GM19468 (cell line): Measurements from ENCODE around the gene IFI6.
"Not testable (repeated sequence)": the region's sequence is repeated elsewhere in the genome, so short reads cannot be mapped to it uniquely, and the experiment has no call there.

Experiments used
- ATAC-seq: cut with Tn5 transposase; IDR thresholded peaks from one replicate; pipeline ENCODE4 v1.9.1; 2021; ENCODE audit warnings: mild to moderate bottlenecking, moderate library complexity, moderate number of reproducible peaks; ENCODE audit not compliant: unreplicated experiment; ENCODE audit errors: extremely low read depth

The IFI6 gene

DNA sequence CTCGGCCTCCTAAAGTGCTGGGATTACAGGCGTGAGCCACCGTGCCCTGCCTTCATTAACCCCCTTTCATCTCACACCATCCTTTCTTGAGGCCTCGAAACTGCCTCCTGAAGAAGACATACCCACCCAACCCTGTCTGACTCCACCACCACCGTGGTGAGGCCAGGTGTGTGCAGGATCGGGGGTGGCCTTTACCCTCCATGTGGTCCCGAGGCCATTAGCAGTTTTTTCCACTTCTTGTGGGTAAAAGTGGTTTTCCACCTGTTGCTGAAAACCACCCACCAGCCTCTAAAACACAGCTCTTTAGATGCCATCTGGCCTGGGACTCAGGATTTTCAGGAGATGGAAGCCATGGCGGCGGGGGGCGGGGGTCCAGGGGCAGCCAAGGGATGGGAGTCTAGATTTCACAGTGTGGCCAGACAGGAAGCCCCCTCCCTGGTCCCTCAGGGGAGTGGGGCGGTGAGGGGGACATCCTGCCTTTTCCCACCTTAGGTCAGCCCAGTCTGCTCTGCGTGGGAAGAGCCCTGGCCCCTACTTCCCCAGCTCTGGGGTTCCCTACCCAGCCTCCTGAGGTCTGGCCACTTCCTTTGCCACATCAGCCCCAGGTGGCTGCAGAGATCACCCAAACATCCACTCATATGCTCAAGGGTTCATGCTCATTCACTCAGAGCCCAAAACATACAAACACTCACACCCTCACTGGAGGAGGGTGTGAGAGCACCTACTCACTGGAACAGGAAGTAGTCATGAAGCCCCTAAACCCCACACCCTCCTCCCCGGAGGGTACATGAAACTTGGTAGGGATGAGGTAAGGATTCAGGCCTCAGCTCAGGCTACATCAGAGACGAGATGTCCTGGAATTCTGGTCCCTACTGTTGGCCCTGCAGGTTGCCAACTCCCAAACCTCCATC is 39.4 kb downstream of the IFI6 start:
- ATAC-seq = peak; percentile 23

DNA sequence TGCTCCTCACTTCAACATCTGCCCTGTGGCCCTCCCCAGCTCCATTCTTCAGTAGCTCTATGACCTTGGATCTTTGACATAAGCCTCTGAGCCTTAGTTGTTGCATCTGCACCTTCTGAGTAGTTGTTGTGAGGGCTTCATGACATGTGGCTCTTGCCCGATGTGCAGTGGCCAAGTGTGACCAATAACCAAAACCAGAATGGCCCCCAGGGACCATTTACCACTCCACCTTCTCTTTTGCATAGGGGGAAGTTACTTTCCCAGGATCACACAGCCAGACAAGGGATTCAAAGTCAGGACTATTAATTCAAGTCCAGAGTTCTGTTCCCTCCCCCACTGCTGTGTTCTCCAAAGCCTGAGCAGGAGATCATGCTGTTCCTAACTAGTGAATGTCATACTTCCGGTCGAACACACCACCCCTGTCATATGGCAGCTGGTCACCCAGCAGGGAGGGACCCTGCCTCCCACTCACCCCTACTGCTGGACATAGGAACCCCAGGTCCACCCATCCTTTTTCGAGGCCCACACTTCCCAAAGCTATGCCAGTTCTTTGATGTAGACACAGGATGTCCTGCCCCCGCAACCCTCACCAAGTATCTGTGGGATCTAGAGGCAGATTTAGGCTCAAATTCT is 41.0 kb downstream of the IFI6 start:
- no peak for ATAC-seq

DNA sequence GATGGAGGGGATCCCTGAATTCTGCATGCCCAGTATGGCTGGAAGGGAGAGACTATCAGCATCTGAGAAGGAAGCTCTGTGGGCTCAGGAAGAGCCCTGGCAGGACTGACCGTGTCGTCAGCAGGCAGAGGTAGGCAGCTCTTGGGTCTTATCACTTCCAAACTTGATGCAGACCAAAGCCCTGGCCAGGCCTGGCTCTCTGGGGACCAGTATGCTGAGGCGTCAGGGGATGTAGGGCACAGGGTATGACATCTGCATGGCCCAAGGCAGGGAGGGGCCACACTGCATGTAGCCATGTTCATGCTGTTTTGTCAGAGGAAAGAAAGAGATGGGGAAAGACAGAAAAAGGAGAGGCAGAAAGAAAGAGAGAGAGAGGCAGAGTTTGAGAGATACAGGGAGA is 43.3 kb downstream of the IFI6 start:
- no peak for ATAC-seq

DNA sequence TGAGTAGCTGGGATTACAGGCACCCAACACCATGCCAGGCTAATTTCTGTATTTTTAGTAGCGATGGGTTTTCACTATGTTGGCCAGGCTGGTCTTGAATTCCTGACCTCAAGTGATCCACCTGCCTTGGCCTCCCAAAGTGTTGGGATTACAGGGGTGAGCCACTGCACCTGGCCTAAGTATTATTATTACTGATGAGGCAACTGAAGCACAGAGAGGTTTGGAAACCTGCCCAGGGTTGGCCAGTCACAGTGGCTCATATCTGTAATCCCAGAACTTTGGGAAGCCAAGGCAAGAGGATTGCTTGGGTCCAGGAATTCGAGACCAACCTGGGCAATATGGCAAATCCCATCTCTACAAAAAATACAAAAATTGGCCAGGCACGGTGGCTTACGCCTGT is 44.3 kb downstream of the IFI6 start:
- not testable (repeated sequence) for ATAC-seq

DNA sequence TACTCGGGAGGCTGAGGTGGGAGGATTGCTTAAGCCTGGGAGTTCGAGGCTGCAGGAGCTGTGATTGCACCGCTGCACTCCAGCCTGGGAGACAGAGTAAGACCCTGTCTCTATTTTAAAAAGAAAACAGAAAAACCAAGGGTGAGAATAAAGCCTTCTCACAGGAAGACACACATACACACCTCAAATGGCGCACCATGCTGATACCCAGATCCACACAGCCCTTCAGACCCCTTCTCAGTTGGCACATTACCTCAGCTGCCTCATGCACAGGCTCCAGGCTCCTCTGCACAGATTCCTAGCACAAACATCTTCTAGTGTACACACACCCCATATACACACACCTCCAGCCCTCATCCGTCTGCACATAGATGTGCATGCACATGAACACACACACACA is 44.9 kb downstream of the IFI6 start:
- ATAC-seq = no peak

DNA sequence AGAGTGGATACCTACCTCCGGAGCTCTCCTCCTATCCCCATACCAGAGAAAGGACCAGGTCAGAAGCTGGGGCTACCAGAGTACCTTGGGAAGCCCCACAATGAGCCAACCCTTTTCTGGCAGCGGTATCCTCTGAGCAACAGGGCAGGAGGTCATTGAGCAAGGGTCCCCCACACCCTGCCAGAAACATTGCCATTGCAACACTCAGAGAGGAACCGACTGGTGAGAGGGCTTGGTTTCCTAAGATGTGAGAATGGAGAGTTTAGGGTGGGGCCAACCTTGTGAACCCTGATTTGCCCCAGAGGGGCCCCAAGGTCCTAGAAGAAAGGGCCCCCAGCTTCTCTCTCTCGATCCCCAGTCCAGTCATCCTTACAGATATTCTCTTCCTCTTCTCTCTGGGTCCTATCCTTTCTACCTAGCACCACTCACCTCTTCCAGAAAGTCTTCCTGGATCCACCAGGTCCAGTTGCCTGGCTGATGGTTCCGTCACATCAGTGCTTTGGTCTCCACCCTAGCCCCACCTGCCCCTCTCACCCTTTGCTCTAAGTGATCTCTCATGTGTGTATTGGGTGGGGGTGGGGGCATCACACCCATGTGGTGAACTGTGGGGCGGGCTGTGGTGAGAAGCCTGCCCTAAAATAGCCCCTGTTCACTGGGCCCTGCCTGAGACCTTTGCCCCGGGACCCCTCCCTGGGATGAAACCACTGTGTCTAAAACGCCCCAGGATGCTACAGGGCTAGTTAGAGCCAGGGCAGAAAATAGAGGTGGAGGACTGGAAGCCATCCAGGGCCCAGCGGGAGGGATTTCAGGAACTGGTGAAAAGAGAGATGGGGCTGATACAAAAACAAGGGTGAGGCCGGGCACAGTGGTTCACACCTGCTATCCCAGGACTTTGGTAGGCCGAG is 45.7 kb downstream of the IFI6 start:
- ATAC-seq = no peak

DNA sequence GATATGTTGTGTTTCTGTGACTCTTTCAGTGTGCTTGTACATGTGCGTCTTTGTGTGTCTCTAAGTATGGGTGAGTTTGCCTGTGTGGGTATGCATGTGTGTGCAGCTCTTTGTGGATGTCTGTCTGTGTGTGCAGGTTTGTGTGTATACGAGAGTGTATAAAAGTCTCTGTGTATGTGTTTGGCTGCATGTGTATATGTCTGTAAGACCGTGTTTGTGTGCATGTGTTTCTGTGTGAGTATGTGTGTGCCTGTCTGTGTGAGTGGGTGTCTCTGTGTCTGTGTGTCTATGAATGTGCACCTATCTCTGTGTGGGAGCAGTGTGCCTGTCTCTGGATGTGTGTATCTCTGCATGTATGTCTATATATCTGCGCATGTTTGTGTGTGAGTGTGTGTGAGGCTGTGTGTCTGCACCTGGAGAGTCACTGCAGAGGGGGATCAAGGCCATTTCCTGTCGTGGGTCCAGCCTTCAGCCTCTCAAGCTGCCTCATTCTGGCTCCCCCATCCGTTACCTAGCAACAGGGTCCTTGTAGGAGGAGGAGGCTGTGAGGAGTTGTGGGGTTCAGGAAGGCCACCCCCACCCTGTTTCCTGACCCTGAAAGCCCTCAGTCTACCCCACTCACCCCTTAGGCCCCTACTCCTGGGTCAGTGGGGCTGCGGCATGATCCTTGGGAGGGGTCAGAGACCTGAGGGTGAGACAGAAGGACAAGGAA is 47.4 kb downstream of the IFI6 start:
- ATAC-seq = no peak

DNA sequence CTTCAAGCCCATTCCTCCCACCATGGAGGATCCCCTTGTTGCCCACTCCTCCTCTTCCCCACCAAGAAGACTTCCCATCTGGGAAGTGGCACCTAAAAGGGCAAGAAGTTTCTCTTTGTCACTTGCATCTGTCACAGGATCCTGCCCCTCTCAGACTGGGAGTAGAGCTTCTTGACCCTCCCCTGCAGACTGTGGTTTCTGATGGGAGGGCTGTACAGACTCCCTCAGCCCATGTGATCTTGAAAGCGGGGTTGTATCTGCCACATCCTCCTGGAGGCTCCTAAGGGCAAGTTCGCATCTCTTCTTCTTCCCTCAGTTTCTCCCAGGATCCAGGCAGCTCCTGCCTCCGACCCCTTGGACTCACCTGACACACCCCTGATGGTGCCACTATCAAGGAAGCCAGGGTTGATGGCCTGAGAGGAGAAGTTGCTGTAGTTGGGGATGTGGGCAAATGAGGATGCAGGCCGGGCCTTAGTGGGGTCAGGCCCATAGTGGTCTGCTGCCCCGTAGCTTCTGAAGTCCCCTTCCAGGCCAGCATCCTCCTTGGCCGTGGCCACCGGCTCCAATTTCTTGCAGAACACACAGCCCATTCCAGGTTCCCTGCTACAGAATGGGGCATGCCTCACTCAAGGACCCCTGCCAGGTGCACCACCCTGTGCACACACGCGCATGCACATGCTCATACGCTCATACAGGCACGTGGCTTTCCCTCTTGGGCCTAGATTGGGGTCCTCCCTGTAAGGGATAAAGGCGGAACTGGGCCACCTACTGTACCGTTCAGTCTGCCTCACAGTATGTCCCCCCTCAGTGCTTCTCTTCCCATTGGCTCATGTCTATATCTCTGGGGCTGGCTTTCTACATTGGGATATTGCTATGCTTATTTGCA is 48.4 kb downstream of the IFI6 start:
- ATAC-seq = no peak

DNA sequence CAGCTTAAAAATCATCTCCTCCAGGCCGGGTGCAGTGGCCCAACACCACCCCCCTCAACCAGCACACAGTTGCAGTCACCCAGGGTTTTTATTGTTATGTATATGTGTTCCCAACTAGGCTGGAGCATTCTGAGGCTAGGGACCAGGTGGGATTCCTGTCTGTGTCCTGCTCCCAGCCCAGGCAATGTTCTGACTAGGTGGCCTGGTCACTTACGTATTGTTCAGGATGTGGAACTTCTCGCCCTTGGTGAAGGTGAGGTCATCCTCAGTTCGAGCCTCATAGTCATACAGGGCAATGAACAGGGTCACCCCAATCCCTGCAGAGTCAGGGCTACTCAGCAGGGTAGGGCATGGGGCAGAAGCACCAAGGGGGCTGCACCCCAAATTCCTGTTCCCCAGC is 49.2 kb downstream of the IFI6 start:
- no peak for ATAC-seq

DNA sequence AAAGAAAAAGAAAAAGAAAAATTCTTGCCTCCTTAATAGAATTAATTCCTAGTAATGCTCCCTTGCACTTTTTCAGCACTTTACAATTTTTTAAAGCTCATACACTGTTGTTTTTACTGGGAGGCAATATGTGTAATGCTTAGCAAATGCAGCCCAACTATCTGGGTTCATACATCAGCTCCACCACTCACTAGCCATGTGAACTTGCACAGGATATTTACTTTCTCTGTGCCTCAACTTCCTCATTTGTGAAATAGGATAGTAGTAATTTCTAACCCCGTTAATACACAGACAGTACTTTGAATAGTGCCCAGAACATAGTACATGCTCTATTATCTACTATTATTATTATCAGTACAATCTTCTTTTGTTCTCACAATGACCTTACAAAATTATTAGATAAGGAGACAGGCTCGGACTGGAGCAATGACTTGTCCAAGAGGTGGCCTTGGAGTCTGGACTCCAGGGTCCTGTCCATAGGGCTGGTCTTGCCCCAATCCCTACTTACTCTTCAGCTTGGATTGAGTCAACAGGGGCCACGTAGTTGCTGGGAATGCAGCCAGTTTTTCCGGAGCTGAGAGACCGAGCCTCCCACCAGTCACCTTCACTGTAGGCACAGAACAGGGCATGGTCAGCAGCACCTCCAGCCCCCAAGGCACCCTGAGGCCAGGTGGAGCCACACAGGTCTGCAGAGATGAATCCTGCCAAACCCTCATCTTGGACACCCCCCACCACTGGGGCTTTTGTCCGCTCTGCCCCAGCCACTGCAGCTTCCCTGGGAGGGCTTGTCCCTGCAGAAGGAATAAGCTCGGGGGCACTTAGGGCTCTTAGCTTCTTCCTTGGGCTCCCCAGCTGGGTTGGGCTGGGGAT is 50.7 kb downstream of the IFI6 start:
- ATAC-seq = no peak

DNA sequence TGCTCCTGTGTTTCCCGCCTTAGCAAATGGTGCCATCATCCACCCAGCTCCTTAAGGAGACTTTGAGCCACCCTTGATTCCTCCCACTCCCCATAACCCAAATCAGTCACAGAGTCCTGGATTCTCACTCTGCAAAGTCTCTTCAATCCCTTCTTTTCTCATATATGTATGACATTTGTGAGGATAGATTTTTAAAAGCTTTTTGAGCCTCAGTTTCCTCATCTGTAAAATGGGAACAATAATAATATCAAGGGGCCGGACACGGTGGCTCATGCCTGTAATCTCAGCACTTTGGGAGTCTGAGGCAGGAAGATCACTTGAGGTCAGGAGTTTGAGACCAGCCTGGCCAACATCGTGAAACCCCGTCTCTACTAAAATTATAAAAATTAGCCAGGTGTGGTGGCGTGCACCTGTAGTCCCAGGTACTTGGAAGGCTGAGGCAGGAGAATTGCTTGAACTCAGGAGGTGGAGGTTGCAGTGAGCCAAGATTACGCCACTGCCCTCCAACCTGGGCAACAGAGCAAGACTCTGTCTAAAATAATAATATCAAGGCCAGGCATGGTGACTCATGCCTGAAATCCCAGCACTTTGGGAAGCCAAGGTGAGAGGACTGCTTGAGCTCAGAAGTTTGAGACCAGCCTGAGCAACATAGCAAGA is 52.1 kb downstream of the IFI6 start:
- ATAC-seq = not testable (repeated sequence)

DNA sequence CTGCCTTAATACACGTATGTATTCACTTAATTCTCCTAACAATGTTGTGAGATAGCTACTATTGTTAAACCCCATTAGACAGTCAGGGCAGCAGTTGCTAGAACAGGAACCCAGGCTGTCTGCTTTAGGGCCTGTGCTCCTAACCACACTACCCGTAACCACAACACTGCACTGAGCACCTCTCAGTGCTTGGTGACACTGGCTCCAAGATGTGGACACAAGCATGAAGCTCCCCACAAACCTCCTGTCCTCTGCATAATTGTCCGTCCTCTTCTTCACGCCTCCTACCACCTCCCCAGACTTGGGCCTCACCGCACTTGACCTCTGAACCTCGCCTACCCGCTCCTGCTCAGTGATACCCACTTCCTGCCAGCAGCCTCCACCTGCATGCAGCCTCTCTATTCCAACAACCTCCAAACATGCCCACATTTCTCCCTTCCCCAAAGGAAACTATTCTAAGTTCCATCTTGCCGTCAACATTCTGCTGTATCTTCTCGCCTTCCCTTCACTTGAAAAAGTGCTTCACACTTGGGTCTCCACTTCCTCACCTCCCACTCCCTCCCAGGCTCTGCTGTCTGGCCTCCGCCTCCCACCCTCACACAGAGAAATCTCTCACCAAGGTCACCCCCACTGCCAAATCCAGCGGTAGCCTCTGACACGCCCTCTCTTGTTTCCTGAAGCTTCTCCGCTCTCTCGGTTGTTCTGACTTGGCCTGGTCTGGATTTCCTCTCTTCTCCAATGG is 53.5 kb downstream of the IFI6 start:
- no peak for ATAC-seq

DNA sequence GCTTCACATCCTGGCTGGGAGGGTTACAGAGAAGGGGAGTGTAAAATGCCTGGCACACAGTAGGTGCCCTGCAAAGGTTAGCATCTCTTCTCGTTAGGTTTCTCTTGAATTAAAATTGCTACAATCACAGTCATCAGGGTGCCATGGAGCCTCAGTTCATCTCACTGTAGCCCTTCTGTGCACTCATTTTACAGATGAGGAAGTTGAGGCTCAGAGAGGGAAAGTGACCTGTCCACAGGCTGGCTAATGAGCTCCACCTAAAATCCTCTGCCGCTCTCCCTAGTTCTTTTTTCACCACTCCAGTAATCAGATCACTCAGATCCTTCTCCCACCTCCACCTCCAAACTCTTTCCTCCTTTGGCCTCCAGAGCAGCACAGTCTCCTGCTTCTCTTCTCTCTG is 54.6 kb downstream of the IFI6 start:
- ATAC-seq = no peak

DNA sequence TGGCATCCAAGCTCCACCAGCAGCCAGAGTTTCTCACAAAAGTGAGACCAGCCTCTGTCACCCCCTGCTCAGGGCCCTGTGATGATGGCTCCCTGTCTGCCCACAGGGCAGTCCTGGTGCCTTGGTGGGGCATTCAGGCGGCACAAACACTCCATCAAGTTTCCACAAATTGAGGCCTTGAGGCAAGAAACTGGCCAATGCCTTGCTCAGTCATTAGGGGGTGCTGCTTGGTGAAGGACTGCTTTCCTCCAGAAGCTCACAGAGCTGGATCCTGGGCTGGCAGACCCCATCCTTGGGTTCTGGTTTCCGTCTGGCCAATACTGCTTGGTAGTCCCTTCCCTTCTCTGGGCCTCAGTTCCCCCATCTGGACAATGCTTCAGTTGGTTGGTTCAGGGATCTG is 55.6 kb downstream of the IFI6 start:
- no peak for ATAC-seq
